ENCODE data around the gene LRRC1.

DNA sequence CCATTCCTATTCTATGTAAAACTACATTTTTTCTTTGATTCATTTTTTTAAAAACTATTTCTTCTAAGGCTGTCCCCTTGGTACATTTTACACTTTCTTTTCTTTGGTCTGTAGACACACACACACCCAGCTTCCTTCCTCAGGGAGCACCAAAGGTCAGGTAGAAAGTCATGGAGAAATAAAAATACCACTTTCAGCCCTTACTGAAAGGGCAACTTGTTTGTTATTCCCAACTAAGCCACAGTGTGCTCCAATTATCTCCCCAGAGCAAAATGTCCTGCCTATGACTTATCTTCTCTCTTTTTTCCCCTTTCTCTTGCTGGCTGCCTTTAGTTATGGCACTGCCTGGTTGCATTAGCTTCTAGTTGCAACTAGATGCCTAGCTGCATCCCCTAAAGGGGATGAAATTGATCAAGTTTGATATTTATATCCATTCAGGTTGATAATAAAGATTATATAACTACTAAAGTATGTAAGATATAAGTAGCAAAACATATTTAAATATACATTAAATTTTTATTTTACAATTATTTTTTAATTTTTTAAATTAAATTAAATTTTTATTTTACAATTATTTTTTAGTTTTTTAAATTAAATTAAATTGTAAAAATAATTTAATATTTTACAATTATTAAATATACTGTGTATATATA lies 21.6 kb upstream of the LRRC1 start:
- TF ChIP-seq, protein P1, sequence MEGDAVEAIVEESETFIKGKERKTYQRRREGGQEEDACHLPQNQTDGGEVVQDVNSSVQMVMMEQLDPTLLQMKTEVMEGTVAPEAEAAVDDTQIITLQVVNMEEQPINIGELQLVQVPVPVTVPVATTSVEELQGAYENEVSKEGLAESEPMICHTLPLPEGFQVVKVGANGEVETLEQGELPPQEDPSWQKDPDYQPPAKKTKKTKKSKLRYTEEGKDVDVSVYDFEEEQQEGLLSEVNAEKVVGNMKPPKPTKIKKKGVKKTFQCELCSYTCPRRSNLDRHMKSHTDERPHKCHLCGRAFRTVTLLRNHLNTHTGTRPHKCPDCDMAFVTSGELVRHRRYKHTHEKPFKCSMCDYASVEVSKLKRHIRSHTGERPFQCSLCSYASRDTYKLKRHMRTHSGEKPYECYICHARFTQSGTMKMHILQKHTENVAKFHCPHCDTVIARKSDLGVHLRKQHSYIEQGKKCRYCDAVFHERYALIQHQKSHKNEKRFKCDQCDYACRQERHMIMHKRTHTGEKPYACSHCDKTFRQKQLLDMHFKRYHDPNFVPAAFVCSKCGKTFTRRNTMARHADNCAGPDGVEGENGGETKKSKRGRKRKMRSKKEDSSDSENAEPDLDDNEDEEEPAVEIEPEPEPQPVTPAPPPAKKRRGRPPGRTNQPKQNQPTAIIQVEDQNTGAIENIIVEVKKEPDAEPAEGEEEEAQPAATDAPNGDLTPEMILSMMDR (IDR thresholded peaks at IDR 0.05; ENCODE audit: insufficient read depth, low read depth, low read length), result no peak
- no peak for TF ChIP-seq EZH2 (IDR thresholded peaks at IDR 0.05; ENCODE audit: insufficient read depth, low read length)

Measured in astrocyte (in vitro differentiated cells and primary cell).